Measurements from ENCODE around the gene SLC17A9.

DNA sequence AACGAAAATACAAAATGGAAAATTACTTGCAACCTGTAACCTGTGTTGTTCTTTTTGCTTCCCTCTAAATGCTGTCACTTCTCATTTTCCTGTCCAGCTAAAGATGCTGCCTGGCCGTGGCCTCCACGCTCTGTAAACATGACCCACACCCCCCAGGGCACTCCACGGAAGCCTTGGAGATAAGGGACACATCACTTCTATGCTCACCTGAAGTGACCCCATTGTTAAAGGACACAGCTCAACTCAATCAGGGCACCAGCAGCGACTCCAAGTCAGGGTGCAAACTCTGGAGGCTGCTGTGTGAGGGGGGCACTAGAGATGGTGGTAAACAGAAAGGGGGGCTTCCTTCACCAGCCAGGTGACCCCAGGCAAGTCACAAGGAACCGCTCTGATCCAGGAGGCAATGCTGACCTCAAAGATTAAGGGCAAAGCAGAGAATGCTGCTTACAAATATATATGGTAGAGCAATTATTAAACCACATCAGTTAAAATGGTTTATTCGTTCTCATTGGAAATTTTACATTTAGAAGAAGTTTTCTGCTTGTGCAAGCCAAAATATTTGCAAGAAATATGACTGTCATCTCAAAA is 39.4 kb upstream of the SLC17A9 start:
- TF ChIP-seq EZH2 (IDR thresholded peaks at IDR 0.05), result no peak
- no peak for TF ChIP-seq POLR2AphosphoS5 (IDR thresholded peaks at IDR 0.05; ENCODE audit: borderline replicate concordance, low read depth, low read length)
- no peak for TF ChIP-seq FOXP2 (optimal IDR thresholded peaks at IDR 0.05; ENCODE audit: control extremely low read depth, extremely low read length, insufficient read depth)

All from SK-N-MC (cell line).